C1 segment of cervical spinal cord (tissue), 14 donors: Measurements from ENCODE around the gene CYB5RL.

Source experiments
- DNase-seq, 14 donors: peaks; one replicate each; lab custom pipeline; 2025; lab: John Stamatoyannopoulos, UW

The CYB5RL gene

GRCh38 chr1:54160351-54160750 is 39.5 kb downstream of the CYB5RL start:
- DNase-seq: no peak

GRCh38 chr1:54159733-54160316 is 40.0 kb downstream of the CYB5RL start:
- DNase-seq: no peak

- DNase-seq: no peak
Observed at GRCh38 chr1:54158071-54158470, 41.8 kb downstream of the CYB5RL start.

- DNase-seq: no peak
Observed at GRCh38 chr1:54157401-54157800, 42.4 kb downstream of the CYB5RL start.

- DNase-seq: no peak
Observed at GRCh38 chr1:54156986-54157385, 42.8 kb downstream of the CYB5RL start.

GRCh38 chr1:54156201-54156600 is 43.6 kb downstream of the CYB5RL start:
- no peak for DNase-seq

GRCh38 chr1:54153535-54154439 is 46.0 kb downstream of the CYB5RL start:
- peak in 3 of 14 donors; percentile 4 to 38 (median 25) for DNase-seq

GRCh38 chr1:54152696-54153095 is 47.1 kb downstream of the CYB5RL start, which contains the start of gene CDCP2:
TSS of gene CDCP2 (minus strand) at chr1:54153000. CDS start at chr1:54152922, 78 bp downstream.
- no peak for DNase-seq

- no peak for DNase-seq
Observed at GRCh38 chr1:54151013-54151412, 48.8 kb downstream of the CYB5RL start.
